ENCODE data around the gene SAT2. TPM values are rescaled to one million over a fixed set of nuclear protein-coding genes. Genes with fewer than 3 reads are reported as not detected.

Gene SAT2
- total RNA-seq, 4 donors from 2014 or later, result 38.4 to 79.4 (median 60.4) TPM

- DNase-seq, result no peak
These were observed 13.2 kb upstream of the SAT2 start for GRCh38 chr17:7640783-7641182.

GRCh38 chr17:7636163-7636562, 8.5 kb upstream of the SAT2 start:
- Histone ChIP-seq H3K27me3 (no peaks in the 10 kb centered on the region), H3K27ac (no peak overlapping the region), H3K9me3 (no peaks in the 10 kb centered on the region), H3K36me3 (no peaks in the 10 kb centered on the region), H3K4me3 (no peak overlapping the region), H3K4me1 (peaks cover 0 to 2% of the 10 kb centered on the region in 2 donors)
- ATAC-seq (no peak), DNase-seq (no peak)
- intact Hi-C loops (cut with DNase I; ENCODE audit: low total_unique reads) (no loop called here), in situ Hi-C loops (cut with MboI; ENCODE audit: low sequenced_read_pairs in 4 of 4) (no loop called here)
- TF ChIP-seq POLR2A (IDR thresholded peaks at IDR 0.05) (no peak), CTCF (IDR thresholded peaks at IDR 0.05 in 4 of 5, conservative IDR thresholded peaks at IDR 0.05 in 1 of 5) (no peak)

More at GRCh38 chr17:7640783-7641182, 13.2 kb upstream of the SAT2 start:
- Histone ChIP-seq H3K27me3 (no peaks in the 10 kb centered on the region), H3K4me3 (no peak overlapping the region), H3K4me1 (no peaks in the 10 kb centered on the region), H3K27ac (no peak overlapping the region), H3K36me3 (no peaks in the 10 kb centered on the region), H3K9me3 (no peaks in the 10 kb centered on the region)
- ATAC-seq, result no peak
- in situ Hi-C loops (cut with MboI; ENCODE audit: low sequenced_read_pairs in 4 of 4) (no loop called here), intact Hi-C loops (cut with DNase I; ENCODE audit: low total_unique reads) (no loop called here)
- TF ChIP-seq CTCF (IDR thresholded peaks at IDR 0.05 in 4 of 5, conservative IDR thresholded peaks at IDR 0.05 in 1 of 5) (no peak), POLR2A (IDR thresholded peaks at IDR 0.05) (no peak)

- ATAC-seq (no peak), DNase-seq (no peak)
- no peak overlapping the region for H3K4me3 ChIP-seq
- H3K4me1 ChIP-seq, result peaks cover 0 to 2% of the 10 kb centered on the region in 2 donors
- TF ChIP-seq CTCF (IDR thresholded peaks at IDR 0.05 in 4 of 5, conservative IDR thresholded peaks at IDR 0.05 in 1 of 5) (peak in 4 of 5 experiments; percentile 4 to 32 (median 28)), POLR2A (IDR thresholded peaks at IDR 0.05) (no peak)
- no peak overlapping the region for H3K27ac ChIP-seq
- H3K27me3 ChIP-seq, result no peaks in the 10 kb centered on the region
- in situ Hi-C loops (cut with MboI; ENCODE audit: low sequenced_read_pairs in 4 of 4) (no loop called here), intact Hi-C loops (cut with DNase I; ENCODE audit: low total_unique reads) (no loop called here)
- no peaks in the 10 kb centered on the region for H3K36me3 ChIP-seq
- H3K9me3 ChIP-seq, result no peaks in the 10 kb centered on the region
These were observed 6.8 kb upstream of the SAT2 start for GRCh38 chr17:7634384-7634783.

GRCh38 chr17:7633093-7633492, 5.5 kb upstream of the SAT2 start:
- Histone ChIP-seq H3K4me1 (peaks cover 0 to 2% of the 10 kb centered on the region in 2 donors), H3K27ac (no peak overlapping the region), H3K27me3 (no peaks in the 10 kb centered on the region), H3K4me3 (no peak overlapping the region), H3K9me3 (no peaks in the 10 kb centered on the region), H3K36me3 (no peaks in the 10 kb centered on the region)
- TF ChIP-seq POLR2A (IDR thresholded peaks at IDR 0.05) (no peak), CTCF (IDR thresholded peaks at IDR 0.05 in 4 of 5, conservative IDR thresholded peaks at IDR 0.05 in 1 of 5) (no peak)
- ATAC-seq, result no peak
- intact Hi-C loops (cut with DNase I; ENCODE audit: low total_unique reads), result no loop called here
- DNase-seq, result no peak
- in situ Hi-C loops (cut with MboI; ENCODE audit: low sequenced_read_pairs in 4 of 4), result no loop called here

- Histone ChIP-seq H3K4me3 (no peak overlapping the region), H3K27ac (peak overlapping the region in 1 of 4 donors; percentile 22), H3K4me1 (peaks cover 0 to 2% of the 10 kb centered on the region in 2 donors), H3K36me3 (no peaks in the 10 kb centered on the region), H3K9me3 (no peaks in the 10 kb centered on the region), H3K27me3 (no peaks in the 10 kb centered on the region)
- DNase-seq (peak in 1 of 2 donors; percentile 35), ATAC-seq (no peak)
- TF ChIP-seq CTCF (IDR thresholded peaks at IDR 0.05 in 4 of 5, conservative IDR thresholded peaks at IDR 0.05 in 1 of 5) (peak in 4 of 5 experiments; percentile 54 to 64 (median 56)), POLR2A (IDR thresholded peaks at IDR 0.05) (no peak)
- intact Hi-C loops (cut with DNase I; ENCODE audit: low total_unique reads) (loop anchor here (1.0 kb wide), 1 partner anchor 56 kb away; the partner anchor contains the start of gene WRAP53), in situ Hi-C loops (cut with MboI; ENCODE audit: low sequenced_read_pairs in 4 of 4) (no loop called here)
These were observed 4.9 kb upstream of the SAT2 start for GRCh38 chr17:7632492-7632894.

All from gastrocnemius medialis (tissue), 4 donors.